RPMI7951 (cell line): ENCODE measurements around the gene LPAR1. TPM values are rescaled to one million over a fixed set of nuclear protein-coding genes. Genes with fewer than 3 reads are reported as not detected.

Source experiments
- DNase-seq: peaks from one replicate; pipeline ENCODE4 v3.0.0-alpha.2; 2012; ENCODE audit warnings: low read depth
- total RNA-seq: library from RNA; depleted of rRNA; stranded (reverse); fragments of >200 nt; shearing (Covaris generic); gene quantifications from 2 replicates; pipeline ENCODE4 v1.2.3, GENCODE V29; 2014

The LPAR1 gene
- total RNA-seq, 1 experiment from 2014 or later, result 74.6 TPM

DNA sequence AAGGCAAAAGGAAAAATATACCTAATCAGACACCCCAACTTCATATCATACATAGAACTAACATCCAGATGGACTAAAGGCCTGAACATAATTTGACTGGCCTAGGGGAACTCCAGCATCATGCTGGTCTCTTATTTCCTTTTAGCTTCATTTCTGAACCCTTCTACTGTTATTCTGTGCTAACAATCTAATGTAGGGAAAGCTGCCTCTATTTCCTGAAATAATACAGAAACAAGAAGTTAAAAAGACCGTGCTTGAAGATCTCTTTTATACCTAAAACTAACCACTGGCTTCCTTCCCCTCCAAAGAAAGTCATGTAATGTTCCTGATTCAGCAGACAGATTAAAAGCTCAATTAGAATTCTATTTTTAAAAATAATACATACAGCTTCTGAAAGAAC is 36.7 kb downstream of the LPAR1 start:
- DNase-seq, result no peak

GRCh38 chr9:111000202-111000601 is 38.1 kb downstream of the LPAR1 start:
- DNase-seq, result peak; percentile 45

DNA sequence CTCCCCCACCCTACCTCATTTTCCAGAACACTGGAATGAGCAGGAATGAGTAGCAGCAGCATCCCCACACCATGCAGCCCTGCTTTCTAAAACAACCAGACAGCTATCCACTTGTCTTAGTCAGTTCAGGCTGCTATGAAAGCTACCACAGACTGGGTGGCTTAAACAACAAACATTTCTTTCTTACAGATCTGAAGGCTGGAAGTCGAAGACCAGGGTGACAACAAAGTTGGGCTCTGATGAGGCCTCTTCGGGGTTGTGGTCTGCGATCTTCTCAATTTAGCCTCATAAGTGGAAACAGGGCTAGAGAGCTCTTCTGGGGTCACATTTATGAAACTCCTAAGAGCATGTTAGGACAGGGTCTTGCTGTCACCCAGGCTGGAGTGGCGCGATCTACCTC is 38.9 kb downstream of the LPAR1 start:
- DNase-seq, result no peak

- DNase-seq, result peak; percentile 56
Measured at GRCh38 chr9:110997847-110998246, 40.4 kb downstream of the LPAR1 start.

DNA sequence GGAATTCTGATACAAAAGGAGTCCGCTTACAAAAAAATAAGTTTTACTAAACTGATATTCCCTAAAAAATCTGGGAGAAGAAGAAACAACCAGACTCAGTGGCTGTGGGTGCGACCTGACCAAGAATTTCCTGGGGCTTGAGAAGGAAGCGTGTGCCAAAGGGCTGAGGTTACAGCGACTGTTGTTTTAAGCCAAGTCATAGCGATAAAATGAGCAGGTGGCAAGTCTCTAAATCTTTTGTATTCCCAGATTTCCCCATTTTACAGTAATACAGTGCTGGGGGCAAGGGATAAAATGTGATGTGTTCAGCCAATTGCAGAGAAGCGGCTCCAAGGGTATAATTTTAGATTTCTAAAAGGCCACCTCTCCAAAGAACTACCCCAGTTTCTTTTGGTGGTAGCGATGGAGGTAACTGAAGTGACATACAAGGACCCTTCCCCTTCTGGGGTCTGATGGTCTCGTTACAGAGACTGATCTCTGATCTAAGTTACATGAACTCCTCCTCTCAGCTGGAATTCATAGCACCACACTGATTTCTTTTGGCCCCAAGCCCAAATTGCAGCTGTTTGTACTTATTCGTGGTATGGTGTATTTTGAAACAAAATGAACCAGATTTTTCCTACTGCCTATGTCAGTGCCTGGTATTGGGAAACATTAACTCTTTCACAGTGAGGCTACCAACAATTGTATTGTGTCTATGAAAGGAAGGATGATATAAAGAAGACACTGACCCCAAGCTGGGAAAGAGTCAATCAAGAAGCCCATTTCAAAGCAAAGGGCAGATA is 41.6 kb downstream of the LPAR1 start:
- peak; percentile 93 for DNase-seq

- DNase-seq, result peak; percentile 92
Measured at GRCh38 chr9:110995420-110996340, 42.6 kb downstream of the LPAR1 start.

- DNase-seq, result peak; percentile 90
Measured at GRCh38 chr9:110994771-110995241, 43.5 kb downstream of the LPAR1 start.

GRCh38 chr9:110990481-110990880 is 47.8 kb downstream of the LPAR1 start:
- DNase-seq, result no peak

DNA sequence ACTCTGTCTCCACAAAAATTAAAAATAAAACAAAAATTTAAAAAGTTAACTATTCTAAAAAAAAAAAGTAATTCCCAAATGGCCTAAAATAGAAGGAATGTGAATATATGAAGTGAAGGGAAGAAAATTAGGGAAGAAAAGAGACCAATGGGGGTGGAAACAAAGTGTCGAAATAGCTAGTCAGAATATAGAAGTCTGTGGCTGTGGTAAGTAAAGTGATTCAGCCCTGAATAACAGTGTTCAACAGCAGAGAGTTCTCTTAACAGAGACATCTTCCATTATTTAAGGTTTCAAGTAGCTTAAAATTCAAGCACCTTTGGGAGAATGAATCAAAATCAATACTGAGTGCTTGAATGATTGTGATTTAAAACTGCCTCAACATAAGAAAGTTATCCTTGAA is 51.7 kb downstream of the LPAR1 start:
- DNase-seq, result no peak

- DNase-seq, result no peak
Measured at GRCh38 chr9:110984890-110985437, 53.3 kb downstream of the LPAR1 start.

GRCh38 chr9:110980261-110980660 is 58.0 kb downstream of the LPAR1 start:
- no peak for DNase-seq

GRCh38 chr9:110979636-110980035 is 58.6 kb downstream of the LPAR1 start:
- DNase-seq, result no peak

DNA sequence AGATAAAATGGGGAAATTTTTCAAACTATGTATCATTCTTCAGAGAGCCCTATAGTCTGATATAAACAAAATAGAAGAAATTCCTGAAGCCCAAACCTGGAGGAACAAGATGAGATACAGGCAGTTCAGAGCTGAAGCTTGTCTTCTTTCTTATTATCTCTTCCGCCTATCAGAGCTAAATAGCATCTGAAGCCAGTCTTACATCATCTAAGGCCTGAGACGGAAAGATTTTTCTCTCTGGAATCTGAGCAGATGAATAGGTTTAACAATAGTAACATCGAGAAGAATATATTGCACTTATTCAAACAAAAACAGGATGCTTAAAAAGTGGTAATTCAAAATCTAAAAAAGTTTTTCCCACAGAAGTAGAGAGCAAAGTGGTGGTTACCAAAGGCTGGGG is 59.8 kb downstream of the LPAR1 start:
- no peak for DNase-seq

DNA sequence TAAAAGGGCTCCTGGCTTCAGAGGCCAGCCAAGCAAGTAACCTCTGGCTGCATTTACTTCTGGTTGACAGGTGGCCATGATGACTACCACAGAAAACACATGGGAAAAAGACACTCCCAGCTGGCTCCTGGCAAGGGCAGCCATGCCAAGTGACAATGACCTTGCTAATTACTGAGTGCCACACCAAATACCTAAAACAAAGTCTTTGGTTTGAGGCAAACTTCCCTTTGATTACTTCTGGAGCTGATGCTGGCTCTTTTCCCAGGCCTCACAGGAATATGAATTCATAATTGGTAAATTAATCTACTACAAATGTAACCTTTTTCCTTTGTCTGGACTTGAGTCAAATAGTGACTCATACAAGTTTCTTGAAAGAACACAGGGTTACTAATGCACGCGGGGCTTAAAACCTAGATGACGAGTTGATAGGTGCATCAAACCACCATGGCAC is 61.0 kb downstream of the LPAR1 start:
- peak; percentile 81 for DNase-seq

GRCh38 chr9:110975969-110976368 is 62.3 kb downstream of the LPAR1 start:
- DNase-seq, result peak; percentile 36

GRCh38 chr9:110975278-110975677 is 63.0 kb downstream of the LPAR1 start:
- no peak for DNase-seq

GRCh38 chr9:110971705-110972104 is 66.6 kb downstream of the LPAR1 start:
- DNase-seq, result no peak

GRCh38 chr9:110971234-110971633 is 67.0 kb downstream of the LPAR1 start:
- no peak for DNase-seq

DNA sequence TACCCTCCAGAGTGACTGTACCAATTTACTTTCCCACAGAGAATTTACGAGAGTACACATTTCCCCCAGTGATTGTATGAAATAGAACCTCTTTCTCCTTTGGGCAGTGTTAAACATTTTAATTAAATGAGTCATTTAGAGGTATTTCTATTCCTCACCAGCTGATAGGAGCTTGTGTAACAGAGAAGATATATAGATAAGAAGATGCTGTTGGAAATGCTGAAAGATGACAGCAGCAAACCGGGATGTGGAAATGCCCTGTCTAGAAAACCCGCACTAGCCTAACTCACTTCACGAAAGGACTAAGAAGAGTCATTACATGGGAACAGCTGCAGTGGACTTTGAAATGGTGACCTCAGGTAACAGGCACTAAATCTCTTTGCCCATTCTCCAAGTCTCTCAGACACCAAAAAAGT is 68.3 kb downstream of the LPAR1 start:
- peak; percentile 94 for DNase-seq

DNA sequence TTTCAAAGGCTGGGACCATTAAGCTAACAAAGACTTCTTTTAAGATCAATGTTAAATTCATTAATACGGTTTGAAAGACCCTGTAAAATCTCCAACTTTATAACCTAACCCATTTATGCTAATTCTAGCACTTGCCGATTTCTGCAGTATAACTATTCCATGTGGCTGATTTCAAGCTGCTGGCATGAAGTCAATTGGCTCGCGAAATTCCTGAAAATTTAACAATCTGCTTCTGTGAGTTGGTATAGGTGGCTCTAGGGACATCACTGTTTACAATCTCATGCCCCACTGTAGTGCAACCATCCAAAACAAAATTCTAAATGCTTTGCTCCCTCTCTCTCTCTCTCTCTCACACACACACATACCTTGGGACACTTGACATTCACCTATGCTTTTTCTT is 70.2 kb downstream of the LPAR1 start:
- no peak for DNase-seq

- no peak for DNase-seq
Measured at GRCh38 chr9:110967196-110967595, 71.1 kb downstream of the LPAR1 start.

GRCh38 chr9:110960288-110960687 is 78.0 kb downstream of the LPAR1 start:
- DNase-seq, result no peak
